HUES6 (cell line): ENCODE results near the gene OR51I1.

Experiments
- H3K27ac ChIP-seq: 2 replicates; pipeline ENCODE4 v1.7.0; 2013; ENCODE audit warnings: low read depth, mild to moderate bottlenecking, low read length, inconsistent platforms
- H3K27me3 ChIP-seq: 2 replicates; pipeline ENCODE4 v1.6.1; 2013; ENCODE audit warnings: low read length; ENCODE audit not compliant: control insufficient read depth, insufficient read depth
- H3K36me3 ChIP-seq: 2 replicates; pipeline ENCODE4 v1.6.1; 2013; ENCODE audit warnings: low read length; ENCODE audit not compliant: control insufficient read depth, insufficient read depth
- H3K4me1 ChIP-seq: 2 replicates; pipeline ENCODE4 v1.6.1; 2013; ENCODE audit warnings: low read length; ENCODE audit not compliant: control insufficient read depth, insufficient read depth
- H3K4me3 ChIP-seq: 2 replicates; pipeline ENCODE4 v1.5.1; 2013; ENCODE audit warnings: low read depth, low read length
- H3K9ac ChIP-seq: one replicate; pipeline ENCODE4 v1.6.1; 2013; ENCODE audit warnings: mild to moderate bottlenecking, low read length
- H3K9me3 ChIP-seq: 2 replicates; pipeline ENCODE4 v1.6.1; 2013; ENCODE audit warnings: low read depth, low read length; ENCODE audit not compliant: control insufficient read depth, insufficient read depth

The OR51I1 gene

DNA sequence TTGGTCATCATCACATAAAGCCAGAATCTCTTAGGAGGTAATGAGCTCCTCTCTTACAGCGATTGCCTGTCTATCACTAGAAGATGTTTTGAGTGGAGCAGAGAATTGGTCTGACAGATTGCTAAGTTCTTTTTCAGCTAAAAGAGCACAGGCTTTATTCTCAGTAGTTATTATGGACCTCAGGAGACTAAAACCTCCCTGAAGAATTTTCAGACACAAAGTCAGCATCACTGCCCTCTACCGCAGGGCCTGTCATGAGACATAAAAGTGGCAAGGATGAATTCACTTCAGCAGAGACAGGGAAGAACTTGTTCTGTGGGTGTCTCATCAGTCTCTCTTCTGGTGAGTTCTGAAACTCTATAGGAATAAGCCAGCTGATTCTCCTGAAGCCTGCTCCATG lies 7.7 kb upstream of the OR51I1 start, which contains the start of gene OR51I2:
Gene OR51I2, plus strand, starts transcription at position 301 of the 400 bp plus-strand sequence. CDS start 4,166 bp downstream, outside the sequence.
- no peaks in the 10 kb centered on the region for H3K36me3 ChIP-seq
- H3K4me3 ChIP-seq, result no peak within 1 kb of the TSS
- no peak within 1 kb of the TSS for H3K27ac ChIP-seq
- H3K9me3 ChIP-seq, result no peaks in the 10 kb centered on the region
- no peaks in the 10 kb centered on the region for H3K27me3 ChIP-seq
- no peak within 1 kb of the TSS for H3K9ac ChIP-seq
- H3K4me1 ChIP-seq, result no peaks in the 10 kb centered on the region

DNA sequence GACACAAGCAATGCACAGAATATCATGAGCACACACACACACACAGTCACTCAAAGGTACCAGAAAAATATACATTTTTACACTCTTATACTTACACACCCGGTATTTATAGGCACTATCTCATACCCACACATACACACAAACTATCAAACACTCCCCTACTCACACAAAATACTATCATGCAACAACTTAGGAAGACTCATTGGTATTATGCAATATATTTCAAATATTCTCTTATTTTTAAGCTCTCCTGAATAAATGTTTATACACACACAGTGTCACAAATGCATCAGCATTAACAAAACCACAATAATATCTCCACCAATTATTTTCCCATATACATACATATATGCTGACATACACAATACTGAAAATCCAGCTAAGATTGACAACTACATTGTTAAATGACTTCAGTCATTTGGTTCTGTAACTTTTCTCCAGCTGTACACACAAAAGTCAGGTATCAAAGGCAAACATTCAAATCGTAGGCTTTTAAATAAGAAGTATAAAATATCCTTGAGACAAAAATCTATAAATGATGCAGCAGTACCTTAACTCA lies 2.6 kb upstream of the OR51I1 start:
- Histone ChIP-seq H3K9me3 (no peaks in the 10 kb centered on the region), H3K9ac (no peak overlapping the region), H3K27ac (no peak overlapping the region), H3K27me3 (no peaks in the 10 kb centered on the region; the same call in 1 of the 2 replicates), H3K36me3 (no peaks in the 10 kb centered on the region), H3K4me3 (no peak overlapping the region), H3K4me1 (no peaks in the 10 kb centered on the region)

DNA sequence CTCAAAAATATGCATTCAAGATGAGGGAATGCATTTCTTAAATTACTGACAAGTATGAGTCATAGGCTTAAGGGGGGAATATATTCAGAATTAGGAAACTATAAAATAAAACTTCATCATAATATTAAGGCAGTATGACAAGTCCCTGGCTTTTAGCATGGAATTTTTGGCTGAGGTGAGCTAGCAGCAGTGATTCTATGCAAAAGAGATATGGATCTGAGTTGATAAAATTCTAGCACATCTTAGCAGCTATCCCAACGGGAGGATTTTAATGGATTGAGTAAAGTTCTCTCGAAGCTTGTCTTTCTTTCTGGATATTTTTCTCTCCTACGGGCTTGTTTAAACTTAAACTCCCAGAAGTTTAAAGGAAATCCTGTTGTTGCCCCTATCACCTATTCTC lies 18.2 kb downstream of the OR51I1 start:
- Histone ChIP-seq H3K4me1 (no peaks in the 10 kb centered on the region), H3K36me3 (no peaks in the 10 kb centered on the region), H3K4me3 (no peak overlapping the region), H3K9ac (no peak overlapping the region), H3K27ac (no peak overlapping the region), H3K9me3 (no peaks in the 10 kb centered on the region), H3K27me3 (no peaks in the 10 kb centered on the region)

DNA sequence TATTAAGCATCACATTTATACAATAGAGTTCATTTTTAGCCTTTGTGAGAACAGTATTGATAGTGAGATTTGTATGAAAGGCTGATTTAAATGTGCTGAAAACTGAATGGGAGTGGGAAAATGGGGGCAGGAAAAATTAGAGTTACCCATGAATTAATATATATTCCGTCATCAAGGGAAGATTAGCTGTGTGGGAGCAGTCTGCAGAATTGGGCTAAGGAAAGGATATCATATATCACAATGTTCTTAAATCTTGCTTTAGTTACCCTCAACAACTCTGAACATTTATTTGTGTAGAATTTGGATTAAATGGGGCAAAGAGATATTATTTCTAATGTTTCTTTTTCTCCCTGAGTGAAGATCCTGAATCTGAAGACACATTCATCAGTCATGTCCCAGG lies 19.5 kb downstream of the OR51I1 start, which contains the start of gene OR51Q1:
Gene OR51Q1, plus strand, starts transcription at position 301 of the 400 bp plus-strand sequence. Its CDS starts 90 bp downstream, at position 391.
- no peak within 1 kb of the TSS for H3K4me3 ChIP-seq
- H3K4me1 ChIP-seq, result no peaks in the 10 kb centered on the region
- no peak within 1 kb of the TSS for H3K9ac ChIP-seq
- H3K27me3 ChIP-seq, result no peaks in the 10 kb centered on the region
- H3K9me3 ChIP-seq, result no peaks in the 10 kb centered on the region
- H3K27ac ChIP-seq, result no peak within 1 kb of the TSS
- H3K36me3 ChIP-seq, result no peaks in the 10 kb centered on the region

GRCh38 chr11:5420993-5421392 lies 20.3 kb downstream of the OR51I1 start:
- H3K27me3 ChIP-seq, result no peaks in the 10 kb centered on the region
- no peaks in the 10 kb centered on the region for H3K4me1 ChIP-seq
- H3K9me3 ChIP-seq, result no peaks in the 10 kb centered on the region
- no peaks in the 10 kb centered on the region for H3K36me3 ChIP-seq
- H3K27ac ChIP-seq, result no peak overlapping the region
- no peak overlapping the region for H3K4me3 ChIP-seq
- H3K9ac ChIP-seq, result no peak overlapping the region

- Histone ChIP-seq H3K4me3 (no peak overlapping the region), H3K27me3 (no peaks in the 10 kb centered on the region), H3K9ac (no peak overlapping the region), H3K4me1 (no peaks in the 10 kb centered on the region), H3K9me3 (0 out of 2 replicates have a peak, but pooled peaks cover 2% of the 10 kb centered on the region), H3K36me3 (no peaks in the 10 kb centered on the region), H3K27ac (no peak overlapping the region)
Measured at GRCh38 chr11:5405173-5405572, 36.1 kb downstream of the OR51I1 start.

DNA sequence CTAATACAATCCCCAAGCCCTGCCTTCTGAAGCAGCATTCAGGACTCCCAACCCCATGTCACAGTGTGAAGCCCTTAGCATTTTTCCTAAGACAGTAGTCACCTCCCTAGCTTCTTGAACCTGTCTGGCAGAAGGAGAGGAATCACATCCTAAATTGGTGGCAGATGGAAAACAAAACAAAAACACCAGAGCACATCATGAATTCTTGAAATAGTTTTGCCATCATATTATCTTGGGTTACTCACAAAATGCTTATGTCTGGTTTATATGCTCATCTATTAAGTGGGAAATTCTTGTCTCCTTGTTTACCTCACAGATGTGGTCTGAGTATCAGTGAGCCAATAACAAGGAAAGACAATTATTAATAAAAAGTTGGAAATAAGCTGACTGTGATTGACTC lies 42.4 kb downstream of the OR51I1 start:
- no peak overlapping the region for H3K27ac ChIP-seq
- no peaks in the 10 kb centered on the region for H3K27me3 ChIP-seq
- H3K9ac ChIP-seq, result no peak overlapping the region
- no peak overlapping the region for H3K4me3 ChIP-seq
- no peaks in the 10 kb centered on the region for H3K4me1 ChIP-seq
- H3K9me3 ChIP-seq, result no peaks in the 10 kb centered on the region
- no peaks in the 10 kb centered on the region for H3K36me3 ChIP-seq

DNA sequence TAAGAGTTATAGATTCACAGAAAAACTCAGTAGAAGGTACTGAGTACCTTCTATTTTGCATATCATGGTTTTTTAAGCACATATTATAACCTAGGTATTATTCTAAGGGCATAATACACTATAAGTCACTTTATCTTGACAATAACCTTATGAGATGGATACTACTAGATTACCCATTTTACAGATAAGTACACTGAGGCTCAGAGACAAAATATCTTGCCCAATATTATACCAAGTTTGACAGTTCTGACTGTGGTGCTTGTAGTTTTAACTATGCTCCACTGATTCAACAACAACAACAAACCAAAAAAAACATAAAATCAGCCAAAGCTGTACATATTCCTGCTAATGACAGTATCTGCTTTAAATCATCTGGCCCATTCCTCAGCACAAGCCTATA lies 47.2 kb downstream of the OR51I1 start:
- Histone ChIP-seq H3K4me3 (no peak overlapping the region), H3K9me3 (no peaks in the 10 kb centered on the region), H3K27ac (no peak overlapping the region), H3K36me3 (no peaks in the 10 kb centered on the region), H3K4me1 (0 out of 2 replicates have a peak, but pooled peaks cover under 1% of the 10 kb centered on the region), H3K9ac (no peak overlapping the region), H3K27me3 (no peaks in the 10 kb centered on the region)
